RWPE2 (cell line): Measurements from ENCODE around the gene ITGB7.

Experiments used
- ATAC-seq: fragments of 200-7000 bp; cut with Tn5 transposase; 3 replicates; pipeline ENCODE4 v1.9.1; 2021; ENCODE audit warnings: low read depth
- DNase-seq: peaks from one replicate; pipeline ENCODE4 v3.0.0-alpha.2; 2020; ENCODE audit warnings: low spot score
- H3K27ac ChIP-seq: fragments of 450-650 bp; 2 replicates; pipeline ENCODE4 v1.5.1; 2017; ENCODE audit warnings: mild to moderate bottlenecking; ENCODE audit not compliant: poor library complexity, severe bottlenecking
- H3K27me3 ChIP-seq: fragments of 250-450 bp; sonication (Bioruptor Pico); 2 replicates; pipeline ENCODE4 v1.5.1; 2021; ENCODE audit warnings: mild to moderate bottlenecking, moderate library complexity; ENCODE audit not compliant: insufficient read depth, poor library complexity, severe bottlenecking
- H3K36me3 ChIP-seq: fragments of 250-450 bp; sonication (Bioruptor Pico); 2 replicates; pipeline ENCODE4 v1.5.1; 2020; ENCODE audit warnings: low read depth, mild to moderate bottlenecking, moderate library complexity
- H3K4me1 ChIP-seq: fragments of 250-450 bp; sonication (Bioruptor Pico); 2 replicates; pipeline ENCODE4 v1.5.1; 2021; ENCODE audit warnings: mild to moderate bottlenecking, moderate library complexity; ENCODE audit not compliant: insufficient read depth, poor library complexity, severe bottlenecking
- H3K4me3 ChIP-seq: fragments of 250-450 bp; sonication (Bioruptor Pico); 2 replicates; pipeline ENCODE4 v1.5.1; 2021; ENCODE audit warnings: mild to moderate bottlenecking, moderate library complexity; ENCODE audit not compliant: severe bottlenecking
- H3K9me3 ChIP-seq: fragments of 250-450 bp; sonication (Bioruptor Pico); 2 replicates; pipeline ENCODE4 v1.5.1; 2021; ENCODE audit warnings: mild to moderate bottlenecking, moderate library complexity; ENCODE audit not compliant: severe bottlenecking
- CTCF ChIP-seq: fragments of 450-650 bp; IDR thresholded peaks from one replicate; pipeline ENCODE4 v1.5.1; 2017; ENCODE audit warnings: mild to moderate bottlenecking, moderate library complexity; ENCODE audit not compliant: poor library complexity, severe bottlenecking

The ITGB7 gene

GRCh38 chr12:53227341-53227740 lies 20.3 kb upstream of the ITGB7 start:
- Histone ChIP-seq H3K9me3 (no peaks in the 10 kb centered on the region), H3K27ac (no peak overlapping the region), H3K4me3 (no peak overlapping the region), H3K27me3 (no peaks in the 10 kb centered on the region), H3K4me1 (peaks cover 53% of the 10 kb centered on the region), H3K36me3 (peaks cover 7% of the 10 kb centered on the region)
- no peak for TF ChIP-seq CTCF
- DNase-seq (no peak), ATAC-seq (no peak)

- no peak for TF ChIP-seq CTCF
- Histone ChIP-seq H3K27ac (no peak overlapping the region), H3K4me3 (no peak overlapping the region), H3K4me1 (peaks cover 58% of the 10 kb centered on the region), H3K27me3 (no peaks in the 10 kb centered on the region), H3K36me3 (peaks cover 7% of the 10 kb centered on the region), H3K9me3 (no peaks in the 10 kb centered on the region)
- no peak for DNase-seq
- ATAC-seq = no peak
These were observed 19.8 kb upstream of the ITGB7 start for GRCh38 chr12:53226815-53227214.

- H3K4me1 ChIP-seq = peaks cover 54% of the 10 kb centered on the region
- peaks cover 7% of the 10 kb centered on the region for H3K36me3 ChIP-seq
- H3K27me3 ChIP-seq = no peaks in the 10 kb centered on the region
- peak overlapping the region; percentile 96 for H3K27ac ChIP-seq
- no peaks in the 10 kb centered on the region for H3K9me3 ChIP-seq
- no peak for TF ChIP-seq CTCF
- ATAC-seq (no peak), DNase-seq (peak; percentile 55)
- H3K4me3 ChIP-seq = no peak overlapping the region
These were observed 18.8 kb upstream of the ITGB7 start for GRCh38 chr12:53225635-53226424.

- peaks cover 49% of the 10 kb centered on the region for H3K4me1 ChIP-seq
- no peaks in the 10 kb centered on the region for H3K9me3 ChIP-seq
- peak overlapping the region; percentile 96 for H3K27ac ChIP-seq
- DNase-seq (no peak), ATAC-seq (no peak)
- peaks cover 7% of the 10 kb centered on the region for H3K36me3 ChIP-seq
- TF ChIP-seq CTCF = no peak
- H3K4me3 ChIP-seq = no peak overlapping the region
- no peaks in the 10 kb centered on the region for H3K27me3 ChIP-seq
These were observed 18.0 kb upstream of the ITGB7 start for GRCh38 chr12:53224897-53225634.
